GM18868 (cell line): ENCODE measurements around the gene DGCR2.
"Not testable (repeated sequence)": the region's sequence is repeated elsewhere in the genome, so short reads cannot be mapped to it uniquely, and the experiment has no call there.

ENCODE experiments used
- ATAC-seq: cut with Tn5 transposase; IDR thresholded peaks from one replicate; pipeline ENCODE4 v1.9.1; 2021; ENCODE audit warnings: mild to moderate bottlenecking, moderate library complexity; ENCODE audit not compliant: unreplicated experiment

DGCR2 gene

GRCh38 chr22:19062139-19062942, 59.9 kb downstream of the DGCR2 start:
- ATAC-seq, result no peak

- ATAC-seq, result no peak
These were observed 60.6 kb downstream of the DGCR2 start for GRCh38 chr22:19061471-19062138.

- no peak for ATAC-seq
These were observed 61.7 kb downstream of the DGCR2 start for GRCh38 chr22:19060356-19061009.

- ATAC-seq, result no peak
These were observed 62.5 kb downstream of the DGCR2 start for GRCh38 chr22:19059481-19060278.

GRCh38 chr22:19058713-19059451, 63.3 kb downstream of the DGCR2 start:
- no peak for ATAC-seq

- ATAC-seq, result no peak
These were observed 64.2 kb downstream of the DGCR2 start for GRCh38 chr22:19057999-19058491.

- ATAC-seq, result no peak
These were observed 64.7 kb downstream of the DGCR2 start for GRCh38 chr22:19057539-19057938.

- no peak for ATAC-seq
These were observed 65.2 kb downstream of the DGCR2 start for GRCh38 chr22:19056951-19057401.

GRCh38 chr22:19055801-19056200, 66.4 kb downstream of the DGCR2 start:
- no peak for ATAC-seq

- no peak for ATAC-seq
These were observed 69.2 kb downstream of the DGCR2 start for GRCh38 chr22:19052941-19053541.

GRCh38 chr22:19051381-19052072, 70.7 kb downstream of the DGCR2 start:
- ATAC-seq, result no peak

GRCh38 chr22:19050847-19051246, 71.4 kb downstream of the DGCR2 start:
- not testable (repeated sequence) for ATAC-seq

GRCh38 chr22:19050117-19050516, 72.1 kb downstream of the DGCR2 start:
- no peak for ATAC-seq

GRCh38 chr22:19048531-19048930, 73.7 kb downstream of the DGCR2 start:
- ATAC-seq, result no peak

GRCh38 chr22:19047993-19048392, 74.2 kb downstream of the DGCR2 start:
- no peak for ATAC-seq

GRCh38 chr22:19046719-19047609, 75.2 kb downstream of the DGCR2 start:
- no peak for ATAC-seq

GRCh38 chr22:19046287-19046686, 75.9 kb downstream of the DGCR2 start:
- ATAC-seq, result no peak

GRCh38 chr22:19045094-19045493, 77.1 kb downstream of the DGCR2 start:
- ATAC-seq, result no peak
